GM12891 (cell line): ENCODE results near the gene ADRA2B.

ENCODE experiments used
- PAX5 ChIP-seq: IDR thresholded peaks from 2 replicates; pipeline ENCODE4 v1.6.1; 2011; ENCODE audit warnings: low read length, moderate library complexity, mild to moderate bottlenecking; ENCODE audit not compliant: insufficient read depth, severe bottlenecking
- POLR2A ChIP-seq: IDR thresholded peaks from 2 replicates; pipeline ENCODE4 v1.6.1; 2011; ENCODE audit warnings: low read depth, low read length, control low read depth
- POLR2AphosphoS5 ChIP-seq: IDR thresholded peaks from 2 replicates; pipeline ENCODE4 v1.6.1; 2011; ENCODE audit warnings: low read depth, low read length, control low read depth
- POU2F2 ChIP-seq: IDR thresholded peaks from 2 replicates; pipeline ENCODE4 v1.6.1; 2011; ENCODE audit warnings: low read depth, mild to moderate bottlenecking, control low read depth, low read length, moderate library complexity
- SPI1 ChIP-seq: IDR thresholded peaks from 2 replicates; pipeline ENCODE4 v1.6.1; 2011; ENCODE audit warnings: low read depth, low read length, control low read depth
- TAF1 ChIP-seq: IDR thresholded peaks from 2 replicates; pipeline ENCODE4 v1.6.1; 2011; ENCODE audit warnings: low read depth, low read length, control low read depth

DNA sequence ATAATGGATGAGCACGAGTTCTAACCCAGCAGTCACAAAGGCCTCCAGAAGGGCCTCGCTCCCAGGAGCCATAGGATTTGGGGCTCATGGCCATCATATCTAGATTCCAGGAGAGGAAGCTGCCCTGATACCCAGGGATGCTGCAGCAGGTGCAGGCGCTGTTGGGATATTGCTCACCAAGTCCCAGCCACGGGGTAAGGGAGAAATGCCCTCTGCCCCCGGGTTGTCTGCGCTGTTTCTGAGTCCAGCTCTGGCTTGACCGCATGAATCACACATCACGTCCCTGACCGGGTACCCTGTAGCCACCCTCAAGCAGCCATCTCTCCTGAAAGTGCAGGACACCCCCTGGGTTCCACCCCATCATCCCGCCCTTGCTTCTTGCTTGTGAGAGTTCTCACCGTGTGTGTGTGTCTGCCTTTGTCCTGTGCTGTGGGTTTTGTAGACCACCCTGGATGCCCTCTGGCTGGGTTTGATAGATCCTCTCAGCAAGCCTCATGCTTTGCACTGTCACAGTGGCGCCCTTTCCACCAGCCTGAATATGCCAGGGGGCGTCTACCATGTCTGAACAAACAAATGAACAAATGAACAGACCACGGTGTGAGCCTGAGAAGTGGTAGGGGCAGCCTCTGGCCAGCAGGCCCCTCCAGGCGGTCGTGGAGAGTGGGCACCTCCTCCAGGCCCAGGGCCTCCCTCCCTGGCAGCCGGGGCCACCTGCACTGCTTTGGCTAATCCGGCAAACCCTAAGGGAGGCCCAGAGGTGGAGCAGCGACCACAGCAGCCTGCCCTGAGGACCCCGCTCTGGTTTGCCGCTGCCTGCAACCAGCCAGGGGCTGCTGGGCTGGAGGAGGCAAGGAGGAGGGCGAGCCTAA, 32.1 kb downstream of the ADRA2B start:
- TF ChIP-seq POLR2AphosphoS5 = no peak
- TF ChIP-seq POLR2A = no peak
- no peak for TF ChIP-seq SPI1
- TF ChIP-seq TAF1 = no peak
- TF ChIP-seq PAX5 = no peak
- no peak for TF ChIP-seq POU2F2
